ENCODE data around the gene AGAP3.

The AGAP3 gene

DNA sequence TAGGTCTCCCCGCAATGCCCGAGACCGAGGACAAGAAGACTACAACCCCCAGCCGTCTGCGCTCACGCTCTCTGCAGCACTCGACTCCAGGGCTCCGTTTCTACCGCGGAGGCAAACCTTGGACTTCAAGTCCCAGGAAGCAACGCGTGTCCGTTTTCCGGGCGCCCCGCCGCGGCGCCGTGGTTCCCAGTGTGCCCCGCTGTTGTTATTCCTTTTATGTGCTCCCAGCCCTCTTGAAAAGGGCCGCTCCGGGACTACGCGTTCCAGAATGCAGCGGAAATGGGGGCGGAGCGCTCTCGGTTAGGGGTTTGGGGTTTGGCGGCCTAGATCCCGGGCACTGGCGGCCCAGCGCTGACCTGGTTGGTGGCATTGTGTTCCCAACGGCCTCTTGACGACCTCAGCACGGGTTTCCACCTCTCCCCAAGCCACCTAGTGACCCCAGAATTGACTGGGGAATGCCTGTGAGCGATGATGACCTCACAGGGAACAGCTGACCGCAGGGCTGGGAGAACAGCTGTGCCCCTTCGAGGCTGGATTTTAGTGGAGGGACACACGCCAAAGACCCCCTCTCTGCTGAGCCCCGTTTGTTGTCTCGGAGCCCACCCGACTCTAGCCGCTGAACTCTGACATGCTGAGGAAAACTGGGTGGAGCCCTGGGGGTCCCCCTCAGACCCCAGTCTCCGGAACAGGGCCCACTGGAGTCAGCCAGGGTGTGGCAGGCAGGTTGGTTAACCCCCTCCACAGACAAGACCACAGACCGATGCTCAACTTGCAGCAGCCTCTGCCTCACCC is 28.1 kb upstream of the AGAP3 start:
- DNase-seq (ENCODE audit: low read depth in 3 of 3, low spot score in 1 of 3), result peak; percentile 88 to 94 (median 93)

GRCh38 chr7:151058781-151059366 is 27.4 kb upstream of the AGAP3 start:
- DNase-seq (ENCODE audit: low read depth in 3 of 3, low spot score in 1 of 3), result no peak

GRCh38 chr7:151059367-151060112 is 26.7 kb upstream of the AGAP3 start, which contains the start of gene SLC4A2:
TSS of gene SLC4A2 (plus strand) at chr7:151059589. CDS start at chr7:151061988, 2,399 bp downstream.
- DNase-seq (ENCODE audit: low read depth in 3 of 3, low spot score in 1 of 3), result peak in 2 of 3 donors; percentile 33 to 63

DNA sequence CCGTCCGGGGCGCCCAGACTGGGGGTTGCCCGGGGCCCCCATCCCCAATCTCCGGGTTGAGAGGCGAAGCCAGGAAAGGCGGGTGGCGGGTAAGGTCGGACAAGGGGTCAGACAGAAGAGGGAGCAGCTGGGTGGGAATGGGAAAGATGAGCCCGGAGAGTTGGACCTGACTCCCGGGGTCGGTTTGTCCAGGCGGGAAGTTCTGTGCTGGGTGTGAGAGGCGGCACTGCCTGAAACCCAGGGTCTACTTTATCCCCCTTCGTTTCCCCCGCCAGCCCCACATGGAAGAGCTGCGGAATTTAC is 26.2 kb upstream of the AGAP3 start:
- DNase-seq (ENCODE audit: low read depth in 3 of 3, low spot score in 1 of 3), result no peak

DNA sequence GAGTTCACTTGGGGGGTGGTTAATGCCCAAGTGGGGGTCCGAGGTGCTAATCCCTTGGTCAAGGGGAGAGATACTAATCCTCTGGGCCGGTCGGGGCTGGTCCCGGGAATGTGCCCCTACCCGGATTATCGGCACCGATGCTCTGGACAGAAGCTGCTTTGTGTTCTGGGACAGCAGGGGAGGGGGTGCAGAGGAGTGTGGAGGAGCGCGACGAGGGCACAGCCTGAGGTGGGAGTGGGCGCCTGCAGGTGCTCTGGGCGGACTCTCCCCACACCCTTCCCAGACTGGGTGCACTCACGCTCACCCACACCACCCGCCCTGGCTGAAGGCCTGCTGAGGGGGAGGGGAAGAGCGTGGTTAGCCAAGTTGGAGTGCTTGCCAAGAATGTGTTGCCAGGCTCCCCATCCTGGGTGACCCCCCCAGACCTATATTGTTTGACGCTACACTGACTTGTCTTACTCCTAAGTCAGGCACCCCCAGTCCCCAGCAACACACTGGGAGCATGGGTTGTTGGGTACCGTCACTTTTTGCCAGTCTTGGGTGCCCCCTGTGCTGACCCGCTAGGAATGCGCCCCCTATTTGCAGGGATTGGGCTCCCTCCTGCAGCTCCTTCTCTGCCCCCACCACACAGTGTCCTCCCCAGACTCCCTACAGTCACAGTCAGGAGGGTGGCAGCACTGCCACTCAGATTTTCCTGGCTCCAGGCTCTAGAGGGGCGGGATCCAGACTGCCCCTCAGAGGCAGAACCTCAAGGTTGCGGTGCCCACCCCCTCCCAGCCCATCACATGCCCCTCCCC is 25.7 kb upstream of the AGAP3 start:
- DNase-seq (ENCODE audit: low read depth in 3 of 3, low spot score in 1 of 3), result no peak

GRCh38 chr7:151061213-151062110 is 24.8 kb upstream of the AGAP3 start:
- no peak for DNase-seq (ENCODE audit: low read depth in 3 of 3, low spot score in 1 of 3)

- DNase-seq (ENCODE audit: low read depth in 3 of 3, low spot score in 1 of 3), result no peak
Observed at GRCh38 chr7:151062111-151062398, 24.2 kb upstream of the AGAP3 start.

GRCh38 chr7:151062399-151063211 is 23.7 kb upstream of the AGAP3 start:
- DNase-seq (ENCODE audit: low read depth in 3 of 3, low spot score in 1 of 3), result no peak

- DNase-seq (ENCODE audit: low read depth in 3 of 3, low spot score in 1 of 3), result no peak
Observed at GRCh38 chr7:151063212-151063561, 23.1 kb upstream of the AGAP3 start.

DNA sequence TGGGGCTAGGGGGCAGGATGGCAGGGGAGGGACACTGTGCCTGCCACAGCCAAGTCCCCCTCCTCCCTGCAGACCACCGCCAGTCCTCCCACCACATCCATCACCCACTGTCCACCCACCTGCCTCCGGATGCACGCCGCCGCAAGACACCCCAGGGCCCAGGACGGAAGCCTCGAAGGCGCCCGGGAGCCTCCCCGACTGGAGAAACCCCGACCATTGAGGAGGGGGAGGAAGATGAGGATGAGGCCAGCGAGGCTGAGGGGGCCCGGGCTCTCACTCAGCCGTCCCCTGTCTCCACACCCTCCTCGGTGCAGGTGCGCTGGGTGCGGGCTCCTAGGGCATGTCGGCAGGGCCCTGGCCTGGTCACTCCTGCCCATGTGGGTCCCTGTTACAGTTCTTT is 21.8 kb upstream of the AGAP3 start:
- DNase-seq (ENCODE audit: low read depth in 3 of 3, low spot score in 1 of 3), result no peak

DNA sequence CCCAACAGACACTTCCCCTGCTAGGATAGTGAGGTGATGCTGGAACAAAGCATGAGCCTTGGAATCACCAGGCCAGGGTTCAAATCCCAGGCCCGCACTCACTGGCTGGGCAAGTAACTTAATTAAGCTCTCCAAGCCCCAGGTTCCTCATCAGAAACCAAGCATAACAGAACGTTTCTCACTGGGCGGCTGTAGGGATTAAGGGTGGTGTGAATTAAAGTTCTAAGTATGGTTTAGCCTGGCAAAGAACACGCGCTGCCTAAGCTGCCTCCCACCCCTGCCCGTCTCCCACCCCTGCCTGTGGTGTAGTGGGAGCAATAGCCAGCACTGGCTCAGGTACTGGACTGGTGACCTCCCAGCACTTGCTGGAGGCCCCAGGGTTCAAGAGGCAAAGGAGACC is 21.3 kb upstream of the AGAP3 start:
- DNase-seq (ENCODE audit: low read depth in 3 of 3, low spot score in 1 of 3), result no peak

- no peak for DNase-seq (ENCODE audit: low read depth in 3 of 3, low spot score in 1 of 3)
Observed at GRCh38 chr7:151065516-151065915, 20.8 kb upstream of the AGAP3 start.

GRCh38 chr7:151066273-151066974 is 19.9 kb upstream of the AGAP3 start:
- no peak for DNase-seq (ENCODE audit: low read depth in 3 of 3, low spot score in 1 of 3)

DNA sequence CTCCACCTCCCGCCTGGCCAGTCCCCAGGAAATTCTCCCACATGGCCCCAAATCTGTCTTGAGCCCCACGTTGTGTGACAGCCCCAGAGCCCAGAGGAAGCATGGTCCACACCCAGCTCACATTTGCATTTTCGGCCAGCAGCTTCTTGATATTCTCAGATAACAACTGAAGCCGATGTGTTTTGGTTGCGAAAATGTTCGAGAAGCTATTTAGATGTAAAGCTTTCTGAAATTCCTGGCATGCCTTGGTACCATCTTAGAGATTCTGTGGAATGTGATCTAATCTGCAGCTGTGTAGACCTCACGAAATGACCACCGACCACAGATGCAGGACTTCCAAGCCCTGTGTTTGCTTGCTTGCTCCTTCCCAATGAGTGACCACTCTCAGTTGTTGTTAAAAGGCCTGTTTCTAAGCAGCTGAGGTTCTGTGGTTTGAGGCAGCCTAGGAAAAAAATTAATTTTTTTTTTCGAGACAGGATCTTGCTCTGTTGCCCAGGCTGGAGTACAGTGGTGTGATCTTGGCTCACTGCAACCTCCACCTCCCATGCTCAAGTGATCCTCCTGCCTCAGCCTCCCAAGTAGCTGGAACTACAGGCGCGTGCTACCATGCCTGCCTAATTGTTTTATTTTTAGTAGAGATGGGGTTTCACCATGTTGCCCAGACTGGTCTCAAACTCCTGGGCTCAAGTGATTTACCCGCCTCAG is 18.1 kb upstream of the AGAP3 start:
- DNase-seq (ENCODE audit: low read depth in 3 of 3, low spot score in 1 of 3), result no peak

DNA sequence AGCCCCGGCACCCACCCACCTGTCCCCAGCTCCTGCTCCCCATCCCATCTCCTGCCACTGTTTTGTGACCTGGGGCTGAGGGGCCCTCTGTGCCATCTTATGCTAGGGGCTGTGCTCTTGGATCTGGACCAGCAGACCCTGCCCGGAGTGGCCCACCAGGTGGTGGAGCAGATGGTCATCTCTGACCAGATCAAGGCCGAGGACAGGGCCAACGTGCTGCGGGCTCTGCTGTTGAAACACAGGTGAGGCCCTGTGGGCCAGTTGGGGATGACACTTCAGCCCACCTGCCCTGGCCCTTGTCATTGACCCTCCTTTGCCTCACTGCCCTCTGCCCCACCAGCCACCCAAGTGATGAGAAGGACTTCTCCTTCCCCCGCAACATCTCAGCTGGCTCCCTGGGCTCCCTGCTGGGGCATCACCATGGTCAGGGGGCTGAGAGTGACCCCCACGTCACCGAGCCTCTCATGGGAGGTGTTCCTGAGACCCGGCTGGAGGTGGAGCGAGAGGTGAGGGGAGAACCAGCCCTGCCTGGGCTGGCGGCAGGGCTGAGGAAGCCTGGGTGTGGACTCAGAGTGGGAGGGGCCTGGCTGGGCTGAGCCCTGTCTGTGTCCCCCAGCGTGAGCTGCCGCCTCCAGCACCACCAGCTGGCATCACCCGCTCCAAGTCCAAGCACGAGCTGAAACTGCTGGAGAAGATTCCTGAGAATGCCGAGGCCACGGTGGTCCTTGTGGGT is 16.3 kb upstream of the AGAP3 start:
- no peak for DNase-seq (ENCODE audit: low read depth in 3 of 3, low spot score in 1 of 3)

GRCh38 chr7:151070574-151070960 is 15.7 kb upstream of the AGAP3 start:
- DNase-seq (ENCODE audit: low read depth in 3 of 3, low spot score in 1 of 3), result no peak

DNA sequence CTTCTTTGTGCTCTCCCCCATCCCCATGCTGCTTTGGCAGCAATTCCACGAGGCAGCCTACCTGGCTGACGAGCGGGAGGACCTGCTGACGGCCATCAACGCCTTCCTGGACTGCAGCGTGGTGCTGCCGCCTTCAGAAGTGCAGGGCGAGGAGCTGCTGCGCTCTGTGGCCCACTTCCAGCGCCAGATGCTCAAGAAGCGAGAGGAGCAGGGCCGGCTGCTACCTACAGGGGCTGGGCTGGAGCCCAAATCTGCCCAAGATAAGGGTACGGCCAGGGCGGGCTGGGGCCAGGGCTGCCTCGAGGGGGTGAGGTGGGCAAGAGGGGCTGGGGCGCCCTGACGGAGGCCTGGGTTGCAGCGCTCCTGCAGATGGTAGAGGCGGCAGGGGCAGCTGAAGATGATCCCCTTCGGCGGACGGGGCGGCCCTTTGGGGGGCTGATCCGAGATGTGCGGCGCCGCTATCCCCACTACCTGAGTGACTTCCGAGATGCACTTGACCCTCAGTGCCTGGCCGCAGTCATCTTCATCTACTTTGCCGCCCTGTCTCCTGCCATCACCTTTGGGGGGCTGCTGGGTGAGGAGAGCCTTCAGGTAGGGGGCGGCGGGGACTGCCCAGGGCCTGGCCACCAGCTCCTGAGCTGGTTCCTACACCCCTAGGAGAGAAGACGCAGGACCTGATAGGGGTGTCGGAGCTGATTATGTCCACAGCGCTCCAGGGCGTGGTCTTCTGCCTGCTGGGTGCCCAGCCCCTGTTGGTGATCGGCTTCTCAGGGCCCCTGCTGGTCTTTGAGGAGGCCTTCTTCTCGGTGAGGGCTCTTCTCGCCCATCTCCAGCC is 15.0 kb upstream of the AGAP3 start:
- no peak for DNase-seq (ENCODE audit: low read depth in 3 of 3, low spot score in 1 of 3)
